Panc1 (cell line): ENCODE measurements around the gene PIK3AP1. TPM values are rescaled to one million over a fixed set of nuclear protein-coding genes. Genes with fewer than 3 reads are reported as not detected.

ENCODE experiments used
- ATAC-seq: fragments of 200-7000 bp; cut with Tn5 transposase; 2 replicates; pipeline ENCODE4 v1.9.1; 2020; ENCODE audit warnings: mild to moderate bottlenecking, moderate library complexity
- BruUV-seq: library from RNA; stranded (reverse); fragments of 400-500 nt; replicated peaks from 2 replicates; lab custom pipeline; 2021; lab: Mats Ljungman, UMichigan
- CTCF ChIA-PET: fragments of 300-600 bp; sonication (Branson Sonifier 250); formaldehyde crosslinking; loops from one replicate; lab custom pipeline; 2022; ENCODE audit warnings: antibody characterized with exemption; lab: Charles Lee
- POLR2A ChIA-PET: fragments of 300-600 bp; sonication (Branson Sonifier 250); formaldehyde crosslinking; loops from one replicate; lab custom pipeline; 2022; ENCODE audit warnings: antibody characterized with exemption; lab: Charles Lee
- DNase-seq: peaks from one replicate; pipeline ENCODE4 v3.0.0-alpha.2; 2010; ENCODE audit warnings: low read depth, low spot score
- H3K27ac ChIP-seq: 2 replicates; pipeline ENCODE4 v1.5.1; 2011; ENCODE audit warnings: mild to moderate bottlenecking, low read length, inconsistent platforms
- H3K27me3 ChIP-seq: fragments of 200-500 bp; sonication (Bioruptor generic); 2 replicates; pipeline ENCODE4 v1.6.0; 2014; ENCODE audit warnings: low read length, inconsistent platforms; ENCODE audit not compliant: control insufficient read depth, insufficient read depth
- H3K36me3 ChIP-seq: fragments of 200-500 bp; sonication (Bioruptor generic); 2 replicates; pipeline ENCODE4 v1.5.1; 2014; ENCODE audit warnings: inconsistent platforms, mild to moderate bottlenecking, low read length, moderate library complexity; ENCODE audit not compliant: control insufficient read depth, insufficient read depth
- H3K4me1 ChIP-seq: 2 replicates; pipeline ENCODE4 v1.5.1; 2011; ENCODE audit warnings: inconsistent platforms, mild to moderate bottlenecking, low read length, moderate library complexity; ENCODE audit not compliant: control insufficient read depth, insufficient read depth
- H3K4me3 ChIP-seq, 2 experiments: 2 replicates each; pipeline ENCODE4 v1.5.1; 2011 to 2012; ENCODE audit warnings: low read depth in 2 of 2, low read length in 2 of 2, mild to moderate bottlenecking in 2 of 2, inconsistent platforms in 1 of 2, moderate library complexity in 1 of 2
- H3K9me3 ChIP-seq: fragments of 200-500 bp; sonication (Bioruptor generic); 2 replicates; pipeline ENCODE4 v1.5.1; 2014; ENCODE audit warnings: low read depth, mild to moderate bottlenecking, inconsistent platforms, low read length, moderate library complexity; ENCODE audit not compliant: control insufficient read depth, insufficient read depth
- CTCF ChIP-seq: fragments of 450-650 bp; IDR thresholded peaks from 2 replicates; pipeline ENCODE4 v1.5.1; 2017; ENCODE audit warnings: mild to moderate bottlenecking
- POLR2AphosphoS5 ChIP-seq: IDR thresholded peaks from 2 replicates; pipeline ENCODE4 v1.6.1; 2012; ENCODE audit warnings: mild to moderate bottlenecking, low read depth, low read length, moderate library complexity
- REST ChIP-seq, 2 experiments: IDR thresholded peaks; 2 replicates each; pipeline ENCODE4 v1.6.1; 2011 to 2012; ENCODE audit warnings: low read depth in 2 of 2, control low read depth in 1 of 2, low read length in 1 of 2, mild to moderate bottlenecking in 1 of 2, moderate library complexity in 1 of 2; ENCODE audit not compliant: insufficient read depth in 1 of 2
- SIN3A ChIP-seq: IDR thresholded peaks from 2 replicates; pipeline ENCODE4 v1.6.1; 2012; ENCODE audit warnings: low read depth, mild to moderate bottlenecking, low read length, moderate library complexity, borderline replicate concordance; ENCODE audit not compliant: insufficient read depth
- TCF7L2 ChIP-seq: IDR thresholded peaks from 2 replicates; pipeline ENCODE4 v1.6.1; 2011; ENCODE audit warnings: mild to moderate bottlenecking, low read depth, low read length, inconsistent platforms
- in situ Hi-C: cut with HindIII; loops from 2 replicates; pipeline ENCODE4 v1.10.0; 2016; ENCODE audit warnings: low sequenced_read_pairs, low pct_unique_long_range_greater_than_20kb
- intact Hi-C: fragments of 100-400 bp; cut with micrococcal nuclease; formaldehyde crosslinking; loops from one replicate; pipeline ENCODE4 v1.10.0; 2022; ENCODE audit not compliant: unreplicated experiment
- total RNA-seq: library from RNA; stranded (reverse); gene quantifications from one replicate; pipeline ENCODE4 v1.2.1, GENCODE V29; 2021; ENCODE audit not compliant: unreplicated experiment

The PIK3AP1 gene
- total RNA-seq, 1 experiment from 2014 or later: 2.6 TPM

GRCh38 chr10:96688789-96689188 lies 31.5 kb downstream of the PIK3AP1 start:
- Histone ChIP-seq H3K4me3 (no peak overlapping the region), H3K4me1 (no peaks in the 10 kb centered on the region), H3K9me3 (no peaks in the 10 kb centered on the region), H3K27me3 (no peaks in the 10 kb centered on the region), H3K27ac (no peak overlapping the region), H3K36me3 (no peaks in the 10 kb centered on the region)
- intact Hi-C loops: no loop called here
- ChIA-PET POLR2A (no interaction called here), CTCF (no interaction called here)
- ATAC-seq (no peak), DNase-seq (no peak)
- TF ChIP-seq REST (IDR thresholded peaks at IDR 0.05; ENCODE audit: insufficient read depth in 1 of 2, low read depth in 2 of 2, low read length in 1 of 2) (no peak), POLR2AphosphoS5 (no peak), CTCF (no peak), TCF7L2 (no peak), SIN3A (no peak)
- in situ Hi-C loops: no loop called here
- BruUV-seq: no TSS peak

GRCh38 chr10:96687317-96688012 lies 32.8 kb downstream of the PIK3AP1 start:
- no peak for TF ChIP-seq CTCF
- no peak for TF ChIP-seq REST (IDR thresholded peaks at IDR 0.05; ENCODE audit: insufficient read depth in 1 of 2, low read depth in 2 of 2, low read length in 1 of 2)
- no peak for TF ChIP-seq SIN3A
- no peak for TF ChIP-seq POLR2AphosphoS5
- no peak for TF ChIP-seq TCF7L2
- no peaks in the 10 kb centered on the region for H3K36me3 ChIP-seq
- no peak for ATAC-seq
- H3K27me3 ChIP-seq: no peaks in the 10 kb centered on the region
- ChIA-PET CTCF (no interaction called here), POLR2A (no interaction called here)
- no TSS peak for BruUV-seq
- no peaks in the 10 kb centered on the region for H3K4me1 ChIP-seq
- intact Hi-C loops: no loop called here
- H3K4me3 ChIP-seq: no peak overlapping the region
- H3K9me3 ChIP-seq: no peaks in the 10 kb centered on the region
- no peak overlapping the region for H3K27ac ChIP-seq
- DNase-seq: no peak
- in situ Hi-C loops: no loop called here
